IMR-90 (cell line): ENCODE measurements around the gene R3HDM4. TPM values are rescaled to one million over a fixed set of nuclear protein-coding genes. Genes with fewer than 3 reads are reported as not detected.

Source experiments
- ATAC-seq: fragments of 200-7000 bp; cut with Tn5 transposase; 2 replicates; pipeline ENCODE4 v1.9.1; 2020; ENCODE audit warnings: low read depth, mild to moderate bottlenecking, moderate library complexity
- BruUV-seq: library from RNA; stranded (reverse); fragments of 400-500 nt; replicated peaks from 2 replicates; lab custom pipeline; 2021; lab: Mats Ljungman, UMichigan
- CTCF ChIA-PET: fragments of 300-600 bp; formaldehyde crosslinking; extraction: SDS; loops from one replicate; lab custom pipeline; 2021; ENCODE audit warnings: antibody characterized with exemption; lab: Yijun Ruan, JAX
- POLR2A ChIA-PET: fragments of 300-600 bp; sonication (Branson Sonifier 250); formaldehyde crosslinking; loops from one replicate; lab custom pipeline; 2022; ENCODE audit warnings: antibody characterized with exemption; ENCODE audit not compliant: unreplicated experiment; lab: Charles Lee
- DNase-seq: peaks from one replicate; pipeline ENCODE4 v3.0.0; 2013
- H2AFZ ChIP-seq: replicated peaks from 2 replicates; pipeline ENCODE3; 2013; ENCODE audit warnings: low read length, mild to moderate bottlenecking; ENCODE audit not compliant: poor library complexity
- H2AK5ac ChIP-seq: 2 replicates; pipeline ENCODE4 v1.6.1; 2013; ENCODE audit warnings: low read depth, low read length, inconsistent platforms
- H2AK9ac ChIP-seq: replicated peaks from 2 replicates; pipeline ENCODE3; 2013; ENCODE audit warnings: mild to moderate bottlenecking, low read depth, low read length, moderate library complexity; ENCODE audit not compliant: poor library complexity
- H2BK120ac ChIP-seq: 2 replicates; pipeline ENCODE4 v1.6.1; 2013; ENCODE audit warnings: low read depth, low read length, inconsistent platforms
- H2BK15ac ChIP-seq: 3 replicates; pipeline ENCODE4 v1.6.1; 2013; ENCODE audit warnings: low read depth, low read length, inconsistent platforms
- H2BK20ac ChIP-seq: 2 replicates; pipeline ENCODE4 v1.6.1; 2013; ENCODE audit warnings: low read depth, mild to moderate bottlenecking, inconsistent platforms, low read length, moderate library complexity
- H2BK5ac ChIP-seq: 2 replicates; pipeline ENCODE4 v1.6.1; 2013; ENCODE audit warnings: mild to moderate bottlenecking, low read depth, low read length, inconsistent platforms; ENCODE audit not compliant: poor library complexity, severe bottlenecking
- H3K14ac ChIP-seq: replicated peaks from 2 replicates; pipeline ENCODE4 v1.6.1; 2013; ENCODE audit warnings: low read depth, low read length, inconsistent platforms
- H3K18ac ChIP-seq: 2 replicates; pipeline ENCODE4 v1.6.1; 2013; ENCODE audit warnings: low read depth, low read length, control low read depth
- H3K23ac ChIP-seq: 2 replicates; pipeline ENCODE4 v1.6.1; 2013; ENCODE audit warnings: low read depth, low read length, inconsistent platforms
- H3K27ac ChIP-seq: 2 replicates; pipeline ENCODE4 v1.5.1; 2013; ENCODE audit warnings: mild to moderate bottlenecking, control low read depth, low read length; ENCODE audit not compliant: insufficient read depth
- H3K27me3 ChIP-seq: 2 replicates; pipeline ENCODE4 v1.6.1; 2013; ENCODE audit warnings: low read length; ENCODE audit not compliant: control insufficient read depth, insufficient read depth
- H3K36me3 ChIP-seq: 2 replicates; pipeline ENCODE4 v1.6.1; 2013; ENCODE audit warnings: low read length, mixed read lengths; ENCODE audit not compliant: control insufficient read depth, insufficient read depth
- H3K4ac ChIP-seq: 2 replicates; pipeline ENCODE4 v1.6.1; 2013; ENCODE audit warnings: low read depth, low read length, inconsistent platforms
- H3K4me1 ChIP-seq: 2 replicates; pipeline ENCODE4 v1.6.1; 2013; ENCODE audit warnings: low read length, mixed read lengths; ENCODE audit not compliant: control insufficient read depth, insufficient read depth
- H3K4me2 ChIP-seq: 2 replicates; pipeline ENCODE4 v1.6.1; 2013; ENCODE audit warnings: low read depth, mild to moderate bottlenecking, control low read depth, low read length, moderate library complexity
- H3K4me3 ChIP-seq: 2 replicates; pipeline ENCODE4 v1.5.1; 2013; ENCODE audit warnings: low read depth, mild to moderate bottlenecking, control low read depth, low read length, moderate library complexity; ENCODE audit not compliant: insufficient read depth
- H3K56ac ChIP-seq: 2 replicates; pipeline ENCODE4 v1.6.1; 2013; ENCODE audit warnings: low read length, inconsistent platforms; ENCODE audit not compliant: insufficient read depth; ENCODE audit errors: extremely low read depth
- H3K79me1 ChIP-seq, 2 experiments: 2 replicates each; pipeline ENCODE4 v1.6.1; 2013; ENCODE audit warnings: low read length in 2 of 2, inconsistent platforms in 1 of 2, low read depth in 1 of 2
- H3K9ac ChIP-seq: 2 replicates; pipeline ENCODE4 v1.6.1; 2013; ENCODE audit warnings: low read depth, low read length, control low read depth
- H3K9me1 ChIP-seq: 2 replicates; pipeline ENCODE4 v1.6.1; 2013; ENCODE audit warnings: low read length, inconsistent platforms; ENCODE audit not compliant: insufficient read depth
- H3K9me3 ChIP-seq: 2 replicates; pipeline ENCODE4 v1.6.1; 2013; ENCODE audit warnings: low read length; ENCODE audit not compliant: control insufficient read depth, insufficient read depth
- H4K20me1 ChIP-seq: 2 replicates; pipeline ENCODE4 v1.6.1; 2013; ENCODE audit warnings: low read length, inconsistent platforms; ENCODE audit not compliant: insufficient read depth
- H4K5ac ChIP-seq: 2 replicates; pipeline ENCODE4 v1.6.1; 2013; ENCODE audit warnings: mild to moderate bottlenecking, low read depth, low read length, control low read depth
- H4K8ac ChIP-seq, 2 experiments: 2 replicates each; pipeline ENCODE4 v1.6.1; 2013; ENCODE audit warnings: low read depth in 2 of 2, low read length in 2 of 2, control low read depth in 1 of 2, inconsistent platforms in 1 of 2
- H4K91ac ChIP-seq: 2 replicates; pipeline ENCODE4 v1.6.1; 2013; ENCODE audit warnings: low read depth, low read length, inconsistent platforms; ENCODE audit not compliant: insufficient read depth
- ELK1 ChIP-seq: fragments of 150-350 bp; IDR thresholded peaks from 2 replicates; pipeline ENCODE4 v1.6.1; 2016; ENCODE audit warnings: low read depth, mild to moderate bottlenecking, low read length, moderate library complexity, borderline replicate concordance
- FOS ChIP-seq: fragments of 150-350 bp; IDR thresholded peaks from 2 replicates; pipeline ENCODE4 v1.6.1; 2016; ENCODE audit warnings: low read depth, low read length
- MAFK ChIP-seq: IDR thresholded peaks from 2 replicates; pipeline ENCODE4 v1.6.1; 2012; ENCODE audit warnings: low read depth, low read length, improper control_type of control experiment
- NFE2L2 ChIP-seq: fragments of 150-350 bp; IDR thresholded peaks from 2 replicates; pipeline ENCODE4 v1.6.1; 2016; ENCODE audit warnings: low read depth, mild to moderate bottlenecking, low read length
- POLR2A ChIP-seq: IDR thresholded peaks from 2 replicates; pipeline ENCODE4 v1.6.1; 2012; ENCODE audit warnings: mild to moderate bottlenecking, low read depth, low read length
- SMC3 ChIP-seq: fragments of 150-350 bp; IDR thresholded peaks from 2 replicates; pipeline ENCODE4 v1.6.1; 2016; ENCODE audit warnings: low read depth, mild to moderate bottlenecking, antibody characterized with exemption, low read length, moderate library complexity
- USF2 ChIP-seq: fragments of 150-350 bp; IDR thresholded peaks from 2 replicates; pipeline ENCODE4 v1.6.1; 2017; ENCODE audit warnings: mild to moderate bottlenecking, antibody characterized with exemption, low read length, low read depth
- WGBS, 2 experiments: methylation state at CpG; one replicate each; pipeline versions ENCODE4 v1.1.5 to v1.1.7; 2013; ENCODE audit warnings: missing lambda C conversion rate in 2 of 2; ENCODE audit not compliant: insufficient read length in 1 of 2; ENCODE audit errors: extremely low coverage in 2 of 2; 5-methylcytosine and 5-hydroxymethylcytosine counted together
- dilution Hi-C: fragments of 300-500 bp; cut with HindIII; formaldehyde crosslinking; loops from one replicate; pipeline ENCODE4 v1.14.3; 2018; ENCODE audit warnings: low sequenced_read_pairs; ENCODE audit not compliant: unreplicated experiment
- in situ Hi-C: fragments of 300-500 bp; cut with MboI; formaldehyde crosslinking; loops from 3 replicates; pipeline ENCODE4 v1.14.3; 2019; ENCODE audit warnings: low sequenced_read_pairs, inconsistent platforms, mixed read lengths
- intact Hi-C: fragments of 100-400 bp; cut with micrococcal nuclease; formaldehyde crosslinking; loops from 2 replicates; pipeline ENCODE4 v1.10.0; 2022
- polyA plus RNA-seq, 3 experiments: library from polyadenylated mRNA; depleted of rRNA; stranded (reverse); fragments of >200 nt; gene quantifications; 2 replicates each; pipeline ENCODE4 v1.2.3, GENCODE V29; 2012; ENCODE audit warnings: low replicate concordance in 1 of 3
- total RNA-seq: library from RNA; depleted of rRNA; stranded (reverse); fragments of >200 nt; gene quantifications from 2 replicates; pipeline ENCODE4 v1.2.3, GENCODE V29; 2012
- TF ChIP-seq, protein P1 (sequence below): conservative IDR thresholded peaks from 2 replicates; pipeline ENCODE4 v1.5.1; 2012; ENCODE audit warnings: mild to moderate bottlenecking, low read depth, low read length, improper control_type of control experiment

The R3HDM4 gene
- total and polyA plus RNA-seq, 2 of the 4 experiments (the other 2 are of a cell fraction): 9.0 to 51.5 TPM

- ChIA-PET POLR2A (no interaction called here), CTCF (interaction anchor here (1.2 kb wide), 1 partner anchor 56 kb away, joined by 3 read pairs; no protein-coding TSS in a partner anchor)
- dilution Hi-C loops: no loop called here
- H4K91ac ChIP-seq: peak overlapping the region; percentile 74
- H2AK9ac ChIP-seq: peak overlapping the region; percentile 85
- intact Hi-C loops: loop anchor here (2.0 kb wide), 1 partner anchor 313 kb away; the partner anchor contains the start of gene ATP5F1D
- peaks cover 35% of the 10 kb centered on the region for H3K36me3 ChIP-seq
- H2BK15ac ChIP-seq: no peak overlapping the region; the same call in 2 of the 3 replicates
- no CpG with 5 or more reads among the region's 12 CpGs for WGBS, 2 experiments
- TF ChIP-seq FOS (no peak), MAFK (no peak), USF2 (no peak), SMC3 (no peak), POLR2A (no peak), NFE2L2 (no peak), ELK1 (no peak)
- TF ChIP-seq, protein P1, sequence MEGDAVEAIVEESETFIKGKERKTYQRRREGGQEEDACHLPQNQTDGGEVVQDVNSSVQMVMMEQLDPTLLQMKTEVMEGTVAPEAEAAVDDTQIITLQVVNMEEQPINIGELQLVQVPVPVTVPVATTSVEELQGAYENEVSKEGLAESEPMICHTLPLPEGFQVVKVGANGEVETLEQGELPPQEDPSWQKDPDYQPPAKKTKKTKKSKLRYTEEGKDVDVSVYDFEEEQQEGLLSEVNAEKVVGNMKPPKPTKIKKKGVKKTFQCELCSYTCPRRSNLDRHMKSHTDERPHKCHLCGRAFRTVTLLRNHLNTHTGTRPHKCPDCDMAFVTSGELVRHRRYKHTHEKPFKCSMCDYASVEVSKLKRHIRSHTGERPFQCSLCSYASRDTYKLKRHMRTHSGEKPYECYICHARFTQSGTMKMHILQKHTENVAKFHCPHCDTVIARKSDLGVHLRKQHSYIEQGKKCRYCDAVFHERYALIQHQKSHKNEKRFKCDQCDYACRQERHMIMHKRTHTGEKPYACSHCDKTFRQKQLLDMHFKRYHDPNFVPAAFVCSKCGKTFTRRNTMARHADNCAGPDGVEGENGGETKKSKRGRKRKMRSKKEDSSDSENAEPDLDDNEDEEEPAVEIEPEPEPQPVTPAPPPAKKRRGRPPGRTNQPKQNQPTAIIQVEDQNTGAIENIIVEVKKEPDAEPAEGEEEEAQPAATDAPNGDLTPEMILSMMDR: no peak
- peak overlapping the region; percentile 92 for H3K14ac ChIP-seq
- H3K27me3 ChIP-seq: no peaks in the 10 kb centered on the region
- H2BK20ac ChIP-seq: no peak overlapping the region
- H3K4me3 ChIP-seq: peak overlapping the region; percentile 96
- peak overlapping the region; percentile 2 for H2BK120ac ChIP-seq
- no peaks in the 10 kb centered on the region; the same call in 1 of the 2 replicates for H3K9me1 ChIP-seq
- peak overlapping the region; percentile 36 to 45; a peak in 3 of 4 replicates for H4K8ac ChIP-seq
- peak overlapping the region; percentile 56; the same call in 1 of the 2 replicates for H3K23ac ChIP-seq
- H3K4me1 ChIP-seq: peaks cover 16% of the 10 kb centered on the region
- peak overlapping the region; percentile 98 for H3K9ac ChIP-seq
- no peak overlapping the region for H3K56ac ChIP-seq
- peaks cover 7 to 49% of the 10 kb centered on the region in 2 experiments for H3K79me1 ChIP-seq
- DNase-seq: no peak
- in situ Hi-C loops: no loop called here
- peak overlapping the region; percentile 97 for H3K27ac ChIP-seq
- H4K5ac ChIP-seq: no peak overlapping the region; the same call in 1 of the 2 replicates
- peak overlapping the region; percentile 84 for H3K4ac ChIP-seq
- H3K9me3 ChIP-seq: no peaks in the 10 kb centered on the region
- peak overlapping the region; percentile 56 for H3K4me2 ChIP-seq
- H3K18ac ChIP-seq: no peak overlapping the region; the same call in 1 of the 2 replicates
- BruUV-seq: no TSS peak
- H2BK5ac ChIP-seq: peak overlapping the region; percentile 14
- peak overlapping the region; percentile 92 for H2AK5ac ChIP-seq
- H4K20me1 ChIP-seq: peaks cover 13% of the 10 kb centered on the region
- no peak for ATAC-seq
- H2AFZ ChIP-seq: no peak overlapping the region
These were observed 14.9 kb upstream of the R3HDM4 start for GRCh38 chr19:927780-928401.
